Measurements from ENCODE around the gene KLHL18. TPM values are rescaled to one million over a fixed set of nuclear protein-coding genes. Genes with fewer than 3 reads are reported as not detected.
"Not testable (repeated sequence)": the region's sequence is repeated elsewhere in the genome, so short reads cannot be mapped to it uniquely, and the experiment has no call there.

The KLHL18 gene
- polyA plus RNA-seq, 1 experiment = 17.4 TPM

DNA sequence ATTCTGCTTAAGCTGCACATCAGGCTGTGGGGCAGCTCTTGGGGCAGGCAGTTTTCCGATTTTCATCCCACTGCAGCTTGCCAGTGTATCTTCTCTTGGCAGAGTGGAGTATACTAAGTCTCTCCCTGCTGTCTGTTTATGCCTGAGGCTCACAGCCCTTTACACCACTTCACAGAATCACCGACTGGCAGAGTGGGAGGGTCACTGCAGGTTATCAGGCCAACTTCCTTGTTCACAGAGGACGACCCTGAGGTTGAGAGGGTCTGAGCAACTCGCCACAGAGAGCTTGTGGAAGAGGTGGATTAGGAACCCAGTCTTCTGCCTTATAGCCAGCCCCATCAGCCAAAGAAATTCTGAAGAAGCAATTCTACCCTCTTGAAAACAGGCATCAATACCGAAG lies 31.1 kb upstream of the KLHL18 start:
- no peak overlapping the region for H3K27ac ChIP-seq (ENCODE audit: low read depth, low read length)
- H3K27me3 ChIP-seq (ENCODE audit: control insufficient read depth, insufficient read depth, low read length) = peaks cover 8% of the 10 kb centered on the region
- DNase-seq (ENCODE audit: low read depth, low spot score) = no peak
- ChIA-PET POLR2A (no interaction called here), CTCF (interaction anchor here (2.1 kb wide), 1 partner anchor 72 kb away, joined by 11 read pairs; no protein-coding TSS in a partner anchor)
- TF ChIP-seq CTCF (IDR thresholded peaks at IDR 0.05; ENCODE audit: low read depth, low read length) = no peak
- no peaks in the 10 kb centered on the region; the same call in 1 of the 2 replicates for H3K9me3 ChIP-seq (ENCODE audit: control insufficient read depth, insufficient read depth, low read length)
- no peak overlapping the region for H3K4me3 ChIP-seq (ENCODE audit: low read depth, low read length)

- H3K4me3 ChIP-seq (ENCODE audit: low read depth, low read length); CTCF ChIA-PET; H3K9me3 ChIP-seq (ENCODE audit: control insufficient read depth, insufficient read depth, low read length); POLR2A ChIA-PET; H3K27ac ChIP-seq (ENCODE audit: low read depth, low read length); DNase-seq (ENCODE audit: low read depth, low spot score): not testable (repeated sequence)
- peaks cover 13% of the 10 kb centered on the region for H3K27me3 ChIP-seq (ENCODE audit: control insufficient read depth, insufficient read depth, low read length)
Observed at GRCh38 chr3:47256331-47256730, 26.4 kb upstream of the KLHL18 start.

- Histone ChIP-seq H3K27me3 (ENCODE audit: control insufficient read depth, insufficient read depth, low read length) (peaks cover 19% of the 10 kb centered on the region), H3K9me3 (ENCODE audit: control insufficient read depth, insufficient read depth, low read length) (no peaks in the 10 kb centered on the region; the same call in 1 of the 2 replicates), H3K27ac (ENCODE audit: low read depth, low read length) (no peak overlapping the region), H3K4me3 (ENCODE audit: low read depth, low read length) (no peak overlapping the region)
- ChIA-PET POLR2A (no interaction called here), CTCF (no interaction called here)
- DNase-seq (ENCODE audit: low read depth, low spot score) = no peak
- TF ChIP-seq CTCF (IDR thresholded peaks at IDR 0.05; ENCODE audit: low read depth, low read length) = no peak
Observed at GRCh38 chr3:47259114-47259513, 23.6 kb upstream of the KLHL18 start.

GRCh38 chr3:47260605-47261004 lies 22.1 kb upstream of the KLHL18 start:
- ChIA-PET CTCF (interaction anchor here (0.6 kb wide), 1 partner anchor 63 kb away, joined by 6 read pairs; no protein-coding TSS in a partner anchor), POLR2A (no interaction called here)
- H3K27me3 ChIP-seq (ENCODE audit: control insufficient read depth, insufficient read depth, low read length) = peaks cover 15% of the 10 kb centered on the region
- H3K4me3 ChIP-seq (ENCODE audit: low read depth, low read length) = no peak overlapping the region
- no peak for TF ChIP-seq CTCF (IDR thresholded peaks at IDR 0.05; ENCODE audit: low read depth, low read length)
- H3K9me3 ChIP-seq (ENCODE audit: control insufficient read depth, insufficient read depth, low read length) = no peaks in the 10 kb centered on the region; the same call in 1 of the 2 replicates
- DNase-seq (ENCODE audit: low read depth, low spot score) = no peak
- H3K27ac ChIP-seq (ENCODE audit: low read depth, low read length) = no peak overlapping the region

DNA sequence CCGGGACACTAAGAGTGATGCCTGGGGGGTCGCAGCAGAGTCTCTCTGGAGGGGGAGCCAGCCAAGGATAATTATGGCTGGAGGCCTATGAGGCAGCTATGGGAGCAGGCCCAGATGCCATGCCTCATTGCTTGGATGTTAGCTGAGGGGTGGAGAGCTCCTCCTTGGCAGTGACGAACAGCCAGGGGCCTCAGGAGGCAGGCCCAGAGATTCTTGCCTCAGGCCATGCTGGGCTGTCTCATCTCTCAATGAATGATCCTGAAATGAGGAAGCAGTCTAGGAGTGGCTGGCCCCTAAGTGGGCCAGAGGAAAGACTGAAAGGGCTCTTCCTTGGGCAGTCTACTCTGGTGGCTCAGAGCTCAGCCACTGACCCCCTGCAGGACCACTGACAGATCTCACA lies 21.4 kb upstream of the KLHL18 start:
- no peaks in the 10 kb centered on the region; the same call in 1 of the 2 replicates for H3K9me3 ChIP-seq (ENCODE audit: control insufficient read depth, insufficient read depth, low read length)
- CTCF ChIA-PET = interaction anchor here (0.6 kb wide), 1 partner anchor 63 kb away, joined by 6 read pairs; no protein-coding TSS in a partner anchor
- TF ChIP-seq CTCF (IDR thresholded peaks at IDR 0.05; ENCODE audit: low read depth, low read length) = no peak
- H3K27ac ChIP-seq (ENCODE audit: low read depth, low read length) = no peak overlapping the region
- H3K27me3 ChIP-seq (ENCODE audit: control insufficient read depth, insufficient read depth, low read length) = peaks cover 15% of the 10 kb centered on the region
- no peak overlapping the region for H3K4me3 ChIP-seq (ENCODE audit: low read depth, low read length)
- POLR2A ChIA-PET = no interaction called here
- DNase-seq (ENCODE audit: low read depth, low spot score) = no peak

- no peak for TF ChIP-seq CTCF (IDR thresholded peaks at IDR 0.05; ENCODE audit: low read depth, low read length)
- peaks cover 6% of the 10 kb centered on the region for H3K27me3 ChIP-seq (ENCODE audit: control insufficient read depth, insufficient read depth, low read length)
- POLR2A ChIA-PET = no interaction called here
- H3K9me3 ChIP-seq (ENCODE audit: control insufficient read depth, insufficient read depth, low read length) = no peaks in the 10 kb centered on the region
- CTCF ChIA-PET = no interaction called here
- no peak for DNase-seq (ENCODE audit: low read depth, low spot score)
- H3K4me3 ChIP-seq (ENCODE audit: low read depth, low read length) = no peak overlapping the region
- no peak overlapping the region for H3K27ac ChIP-seq (ENCODE audit: low read depth, low read length)
Observed at GRCh38 chr3:47265008-47265407, 17.7 kb upstream of the KLHL18 start.

Measured in AG04450 (cell line).